OCI-LY7 (cell line): ENCODE results near the gene GSE1. TPM values are rescaled to one million over a fixed set of nuclear protein-coding genes. Genes with fewer than 3 reads are reported as not detected.

Source experiments
- BruUV-seq: library from RNA; stranded (reverse); fragments of 400-500 nt; replicated peaks from 2 replicates; lab custom pipeline; 2021; lab: Mats Ljungman, UMichigan
- CTCF ChIA-PET: fragments of 300-600 bp; sonication (Branson Sonifier 250); formaldehyde crosslinking; loops from one replicate; lab custom pipeline; 2022; ENCODE audit warnings: antibody characterized with exemption; ENCODE audit not compliant: unreplicated experiment; lab: Charles Lee
- POLR2A ChIA-PET: fragments of 300-600 bp; sonication (Branson Sonifier 250); formaldehyde crosslinking; loops from one replicate; lab custom pipeline; 2022; ENCODE audit warnings: antibody characterized with exemption; lab: Charles Lee
- DNase-seq: peaks from one replicate; pipeline ENCODE4 v3.0.0-alpha.2; 2015; ENCODE audit warnings: low spot score
- H2AFZ ChIP-seq: fragments of 200-600 bp; sonication (generic), shearing (Covaris generic); 2 replicates; pipeline ENCODE4 v1.6.1; 2014; ENCODE audit warnings: mild to moderate bottlenecking, antibody characterized with exemption, low read length, moderate library complexity
- H3K27ac ChIP-seq: fragments of 200-600 bp; sonication (generic); 2 replicates; pipeline ENCODE4 v1.5.1; 2014; ENCODE audit warnings: mixed run types, low read depth, mild to moderate bottlenecking, moderate library complexity, low read length, inconsistent platforms; ENCODE audit not compliant: poor library complexity, severe bottlenecking
- H3K36me3 ChIP-seq: fragments of 200-600 bp; sonication (generic); 2 replicates; pipeline ENCODE4 v1.6.1; 2014; ENCODE audit warnings: mild to moderate bottlenecking, antibody characterized with exemption, low read length, moderate library complexity, mixed read lengths; ENCODE audit not compliant: insufficient read depth
- H3K4me1 ChIP-seq: fragments of 200-600 bp; sonication (generic); 2 replicates; pipeline ENCODE4 v1.5.1; 2014; ENCODE audit warnings: mild to moderate bottlenecking, low read length; ENCODE audit not compliant: insufficient read depth, poor library complexity, severe bottlenecking
- H3K4me2 ChIP-seq: fragments of 200-600 bp; sonication (generic); 2 replicates; pipeline ENCODE4 v1.6.1; 2014; ENCODE audit warnings: mild to moderate bottlenecking, low read length
- H3K4me3 ChIP-seq: fragments of 200-600 bp; sonication (generic); 2 replicates; pipeline ENCODE4 v1.5.1; 2014; ENCODE audit warnings: mild to moderate bottlenecking, low read depth, low read length; ENCODE audit not compliant: poor library complexity, severe bottlenecking
- H3K79me2 ChIP-seq: fragments of 200-600 bp; sonication (generic); 2 replicates; pipeline ENCODE4 v1.6.1; 2016; ENCODE audit warnings: low read depth, mild to moderate bottlenecking, low read length, moderate library complexity, mixed read lengths; ENCODE audit not compliant: insufficient read depth
- H3K9me2 ChIP-seq: fragments of 200-600 bp; sonication (generic); 2 replicates; pipeline ENCODE4 v1.6.1; 2016; ENCODE audit warnings: mild to moderate bottlenecking, low read length, mixed read lengths; ENCODE audit not compliant: insufficient read depth
- H3K9me3 ChIP-seq: fragments of 200-600 bp; sonication (generic); 2 replicates; pipeline ENCODE4 v1.6.1; 2014; ENCODE audit warnings: mild to moderate bottlenecking, mixed run types, low read length, mixed read lengths
- H4K20me1 ChIP-seq: fragments of 200-600 bp; sonication (generic); 2 replicates; pipeline ENCODE4 v1.6.1; 2014; ENCODE audit warnings: mild to moderate bottlenecking, antibody characterized with exemption, low read length, moderate library complexity, mixed read lengths; ENCODE audit not compliant: insufficient read depth
- CTCF ChIP-seq: fragments of 200-600 bp; sonication (generic); conservative IDR thresholded peaks from 2 replicates; pipeline ENCODE4 v1.5.1; 2014; ENCODE audit warnings: mild to moderate bottlenecking, antibody characterized with exemption, low read length, moderate library complexity, mixed read lengths
- EZH2phosphoT487 ChIP-seq: fragments of 200-600 bp; sonication (generic); IDR thresholded peaks from 2 replicates; pipeline ENCODE4 v1.6.1; 2018; ENCODE audit warnings: low read depth, borderline replicate concordance, mild to moderate bottlenecking, mixed run types, antibody characterized with exemption, low read length, moderate library complexity, mixed read lengths
- intact Hi-C: fragments of 100-400 bp; cut with micrococcal nuclease; formaldehyde crosslinking; loops from one replicate; pipeline ENCODE4 v1.10.0; 2022; ENCODE audit not compliant: unreplicated experiment
- total RNA-seq, 2 experiments: library from RNA; depleted of rRNA in 1 of 2; stranded (reverse); fragments of >200 nt in 1 of 2; shearing (Covaris generic) in 1 of 2; gene quantifications; 2 replicates each; pipeline ENCODE4 v1.2.3, GENCODE V29; 2014 to 2022

Gene GSE1
- total RNA-seq, 2 experiments from 2014 or later = 30.9 to 66.6 TPM

- Histone ChIP-seq H3K9me2 (no peaks in the 10 kb centered on the region), H3K9me3 (no peaks in the 10 kb centered on the region), H3K4me3 (no peak overlapping the region), H3K4me2 (no peak overlapping the region), H2AFZ (no peak overlapping the region), H3K27ac (no peak overlapping the region), H4K20me1 (no peaks in the 10 kb centered on the region), H3K36me3 (peaks cover 87% of the 10 kb centered on the region), H3K4me1 (peaks cover 12% of the 10 kb centered on the region), H3K79me2 (no peaks in the 10 kb centered on the region)
- DNase-seq = no peak
- CTCF ChIA-PET = no interaction called here
- intact Hi-C loops = no loop called here
- BruUV-seq = no TSS peak
- POLR2A ChIA-PET = no interaction called here
- TF ChIP-seq CTCF = no peak
- no peak for TF ChIP-seq EZH2phosphoT487
These were observed 40.3 kb downstream of the GSE1 start for GRCh38 chr16:85653290-85653891.

GRCh38 chr16:85654251-85655095 lies 41.4 kb downstream of the GSE1 start:
- Histone ChIP-seq H3K79me2 (no peaks in the 10 kb centered on the region), H2AFZ (no peak overlapping the region), H3K4me1 (peaks cover 11% of the 10 kb centered on the region), H4K20me1 (no peaks in the 10 kb centered on the region), H3K4me3 (no peak overlapping the region), H3K9me3 (no peaks in the 10 kb centered on the region), H3K9me2 (no peaks in the 10 kb centered on the region), H3K36me3 (peaks cover 92% of the 10 kb centered on the region), H3K27ac (no peak overlapping the region), H3K4me2 (no peak overlapping the region)
- no TSS peak for BruUV-seq
- DNase-seq = no peak
- POLR2A ChIA-PET = no interaction called here
- CTCF ChIA-PET = no interaction called here
- intact Hi-C loops = no loop called here
- TF ChIP-seq EZH2phosphoT487 = no peak
- TF ChIP-seq CTCF = no peak
